Esophagus squamous epithelium (tissue), 4 donors: Measurements from ENCODE around the gene SHTN1.

Experiments used
- POLR2A ChIP-seq, 4 donors: fragments of 450-650 bp; IDR thresholded peaks; one replicate each; pipeline ENCODE4 v1.6.1; 2017; ENCODE audit warnings: antibody characterized with exemption in 4 of 4, mild to moderate bottlenecking in 4 of 4, moderate library complexity in 3 of 4
- TF ChIP-seq, protein P1 (sequence below), 6 experiments: fragments of 450-650 bp in 4 of 6; fragments of 200-600 bp in 2 of 6; sonication (generic) in 2 of 6; IDR thresholded peaks; one replicate each; pipeline ENCODE4 v1.5.1; 2016 to 2019; ENCODE audit warnings: antibody characterized with exemption in 6 of 6, mild to moderate bottlenecking in 4 of 6, moderate library complexity in 4 of 6

- TF ChIP-seq POLR2A (IDR thresholded peaks at IDR 0.05), result no peak
- TF ChIP-seq, protein P1, sequence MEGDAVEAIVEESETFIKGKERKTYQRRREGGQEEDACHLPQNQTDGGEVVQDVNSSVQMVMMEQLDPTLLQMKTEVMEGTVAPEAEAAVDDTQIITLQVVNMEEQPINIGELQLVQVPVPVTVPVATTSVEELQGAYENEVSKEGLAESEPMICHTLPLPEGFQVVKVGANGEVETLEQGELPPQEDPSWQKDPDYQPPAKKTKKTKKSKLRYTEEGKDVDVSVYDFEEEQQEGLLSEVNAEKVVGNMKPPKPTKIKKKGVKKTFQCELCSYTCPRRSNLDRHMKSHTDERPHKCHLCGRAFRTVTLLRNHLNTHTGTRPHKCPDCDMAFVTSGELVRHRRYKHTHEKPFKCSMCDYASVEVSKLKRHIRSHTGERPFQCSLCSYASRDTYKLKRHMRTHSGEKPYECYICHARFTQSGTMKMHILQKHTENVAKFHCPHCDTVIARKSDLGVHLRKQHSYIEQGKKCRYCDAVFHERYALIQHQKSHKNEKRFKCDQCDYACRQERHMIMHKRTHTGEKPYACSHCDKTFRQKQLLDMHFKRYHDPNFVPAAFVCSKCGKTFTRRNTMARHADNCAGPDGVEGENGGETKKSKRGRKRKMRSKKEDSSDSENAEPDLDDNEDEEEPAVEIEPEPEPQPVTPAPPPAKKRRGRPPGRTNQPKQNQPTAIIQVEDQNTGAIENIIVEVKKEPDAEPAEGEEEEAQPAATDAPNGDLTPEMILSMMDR (IDR thresholded peaks at IDR 0.05), result no peak
These were observed 99.2 kb downstream of the SHTN1 start for GRCh38 chr10:116905845-116906210.
